ENCODE measurements around the gene PARD6A.

Gene PARD6A

GRCh38 chr16:67654403-67654911 lies 6.3 kb upstream of the PARD6A start:
- DNase-seq, result no peak

GRCh38 chr16:67655363-67655762 lies 5.4 kb upstream of the PARD6A start:
- DNase-seq, result no peak

- DNase-seq, result no peak
Observed at GRCh38 chr16:67656344-67657016, 4.3 kb upstream of the PARD6A start.

- DNase-seq, result no peak
Observed at GRCh38 chr16:67657017-67657608, 3.6 kb upstream of the PARD6A start.

GRCh38 chr16:67657751-67658518 lies 2.8 kb upstream of the PARD6A start:
- DNase-seq, result no peak

- no peak for DNase-seq
Observed at GRCh38 chr16:67658849-67659674, 1.7 kb upstream of the PARD6A start.

GRCh38 chr16:67659675-67660563 lies 841 bp upstream of the PARD6A start, which contains the start of gene ACD:
TSS of gene ACD (minus strand) at chr16:67660260. CDS start at chr16:67660220, 40 bp downstream.
- peak; percentile 54 for DNase-seq

GRCh38 chr16:67661101-67661761 lies 471 bp downstream of the PARD6A start:
- DNase-seq, result no peak

GRCh38 chr16:67661886-67662652 lies 1.3 kb downstream of the PARD6A start:
- no peak for DNase-seq

- no peak for DNase-seq
Observed at GRCh38 chr16:67662653-67663010, 1.9 kb downstream of the PARD6A start.

- DNase-seq, result no peak
Observed at GRCh38 chr16:67663151-67663876, 2.6 kb downstream of the PARD6A start.

GRCh38 chr16:67663877-67664222 lies 3.1 kb downstream of the PARD6A start:
- DNase-seq, result no peak

- no peak for DNase-seq
Observed at GRCh38 chr16:67664258-67664657, 3.5 kb downstream of the PARD6A start.

- DNase-seq, result no peak
Observed at GRCh38 chr16:67664871-67665270, 4.1 kb downstream of the PARD6A start.

- DNase-seq, result no peak
Observed at GRCh38 chr16:67665598-67665997, 4.8 kb downstream of the PARD6A start.

- DNase-seq, result no peak
Observed at GRCh38 chr16:67666032-67666551, 5.3 kb downstream of the PARD6A start.

GRCh38 chr16:67666559-67667452 lies 6.0 kb downstream of the PARD6A start, which contains the start of the genes C16orf86 and ENKD1:
TSS of gene C16orf86 (plus strand) at chr16:67666814. CDS start at chr16:67666971, 157 bp downstream.
TSS of gene ENKD1 (minus strand) at chr16:67666750. CDS start at chr16:67666442, 308 bp downstream.
- DNase-seq, result peak; percentile 52

- no peak for DNase-seq
Observed at GRCh38 chr16:67667453-67667816, 6.7 kb downstream of the PARD6A start.
